Neural cell (in vitro differentiated cells): ENCODE results near the gene NRBP1. TPM values are rescaled to one million over a fixed set of nuclear protein-coding genes. Genes with fewer than 3 reads are reported as not detected.

Source experiments
- H2AFZ ChIP-seq: fragments of 200-600, 300-800 bp; sonication (generic), shearing (Covaris generic); 2 replicates; pipeline ENCODE4 v1.6.0; 2014; ENCODE audit warnings: low read depth, mild to moderate bottlenecking, antibody characterized with exemption, low read length, moderate library complexity
- H3F3A ChIP-seq: fragments of 200-600 bp; shearing (Covaris generic); 2 replicates; pipeline ENCODE4 v1.6.1; 2016; ENCODE audit warnings: mild to moderate bottlenecking, moderate library complexity, mixed read lengths, antibody characterized with exemption, low read length; ENCODE audit not compliant: insufficient read depth, poor library complexity, severe bottlenecking
- H3K27ac ChIP-seq: fragments of 200-600, 300-800 bp; sonication (generic), shearing (Covaris generic); 2 replicates; pipeline ENCODE4 v1.5.1; 2014; ENCODE audit warnings: mild to moderate bottlenecking, low read length, moderate library complexity
- H3K27me3 ChIP-seq: fragments of 300-800, 200-600 bp; sonication (generic), shearing (Covaris generic); 2 replicates; pipeline ENCODE4 v1.6.0; 2014; ENCODE audit warnings: mild to moderate bottlenecking, low read depth, low read length, moderate library complexity; ENCODE audit not compliant: insufficient read depth
- H3K36me3 ChIP-seq: fragments of 300-800, 200-600 bp; sonication (generic), shearing (Covaris generic); 2 replicates; pipeline ENCODE4 v1.5.1; 2014; ENCODE audit warnings: mild to moderate bottlenecking, antibody characterized with exemption, low read length, moderate library complexity; ENCODE audit not compliant: insufficient read depth
- H3K4me2 ChIP-seq: fragments of 300-800, 200-600 bp; sonication (generic), shearing (Covaris generic); 2 replicates; pipeline ENCODE4 v1.6.0; 2014; ENCODE audit warnings: mild to moderate bottlenecking, low read length
- H3K4me3 ChIP-seq: fragments of 300-800, 200-600 bp; sonication (generic), shearing (Covaris generic); 2 replicates; pipeline ENCODE4 v1.5.1; 2014; ENCODE audit warnings: mild to moderate bottlenecking, low read length, moderate library complexity
- H3K79me2 ChIP-seq: fragments of 200-600 bp; shearing (Covaris generic); replicated peaks from 2 replicates; pipeline ENCODE4 v1.6.0; 2014; ENCODE audit warnings: mild to moderate bottlenecking, low read length, moderate library complexity; ENCODE audit not compliant: insufficient read depth
- H3K9ac ChIP-seq: fragments of 300-800, 200-600 bp; sonication (generic), shearing (Covaris generic); 2 replicates; pipeline ENCODE4 v1.6.1; 2016; ENCODE audit warnings: mild to moderate bottlenecking, low read length, mixed read lengths
- H3K9me2 ChIP-seq: fragments of 200-600 bp; shearing (Covaris generic); 2 replicates; pipeline ENCODE4 v1.6.1; 2016; ENCODE audit warnings: mild to moderate bottlenecking, low read length, mixed read lengths; ENCODE audit not compliant: insufficient read depth
- H3K9me3 ChIP-seq: fragments of 200-600, 300-800 bp; sonication (generic), shearing (Covaris generic); 2 replicates; pipeline ENCODE4 v1.6.1; 2016; ENCODE audit warnings: mild to moderate bottlenecking, mixed run types, low read length, moderate library complexity, mixed read lengths
- H4K20me1 ChIP-seq: fragments of 200-600 bp; shearing (Covaris generic); 2 replicates; pipeline ENCODE4 v1.6.1; 2016; ENCODE audit warnings: mild to moderate bottlenecking, mixed run types; ENCODE audit not compliant: insufficient read depth
- EP300 ChIP-seq: fragments of 450-650 bp; conservative IDR thresholded peaks from 2 replicates; pipeline ENCODE4 v1.6.1; 2014; ENCODE audit warnings: antibody characterized with exemption, mild to moderate bottlenecking, moderate library complexity; ENCODE audit not compliant: poor library complexity, severe bottlenecking
- EZH2 ChIP-seq: fragments of 200-600, 300-800 bp; shearing (Covaris generic), sonication (generic); IDR thresholded peaks from 2 replicates; pipeline ENCODE4 v1.6.1; 2014; ENCODE audit warnings: antibody characterized with exemption, low read length, borderline replicate concordance, mild to moderate bottlenecking; ENCODE audit not compliant: insufficient read depth, poor library complexity, severe bottlenecking
- MXI1 ChIP-seq: fragments of 450-650 bp; conservative IDR thresholded peaks from 2 replicates; pipeline ENCODE4 v1.6.1; 2014; ENCODE audit warnings: antibody characterized with exemption, mild to moderate bottlenecking; ENCODE audit not compliant: poor library complexity, severe bottlenecking
- POLR2AphosphoS5 ChIP-seq: IDR thresholded peaks from 2 replicates; pipeline ENCODE4 v1.6.1; 2012
- RAD21 ChIP-seq: fragments of 450-650 bp; conservative IDR thresholded peaks from 2 replicates; pipeline ENCODE4 v1.6.1; 2014; ENCODE audit warnings: antibody characterized with exemption, mild to moderate bottlenecking, moderate library complexity
- SMC3 ChIP-seq: fragments of 450-650 bp; conservative IDR thresholded peaks from 2 replicates; pipeline ENCODE4 v1.6.1; 2014; ENCODE audit warnings: antibody characterized with exemption, mild to moderate bottlenecking, moderate library complexity; ENCODE audit not compliant: poor library complexity
- TAF1 ChIP-seq: IDR thresholded peaks from 2 replicates; pipeline ENCODE4 v1.6.1; 2012; ENCODE audit warnings: low read depth
- polyA plus RNA-seq: library from polyadenylated mRNA; depleted of rRNA; stranded (reverse); fragments of >200 nt; gene quantifications from 2 replicates; pipeline ENCODE4 v1.2.3, GENCODE V29; 2014
- TF ChIP-seq, protein P1 (sequence below): IDR thresholded peaks from 2 replicates; pipeline ENCODE4 v1.6.1; 2012; ENCODE audit warnings: borderline replicate concordance
- TF ChIP-seq, protein P2 (sequence below): fragments of 450-650 bp; IDR thresholded peaks from 2 replicates; pipeline ENCODE4 v1.5.1; 2014; ENCODE audit warnings: antibody characterized with exemption, mild to moderate bottlenecking, moderate library complexity; ENCODE audit not compliant: poor library complexity, severe bottlenecking

The NRBP1 gene
- polyA plus RNA-seq, 1 donor from 2014 or later = 115 TPM

GRCh38 chr2:27380626-27381545 lies 47.5 kb upstream of the NRBP1 start, which contains the start of gene ZNF513:
Gene ZNF513 (minus strand): TSS chr2:27380734. CDS start chr2:27380526, 208 bp downstream.
- H3F3A ChIP-seq = no peaks in the 10 kb centered on the region
- no peaks in the 10 kb centered on the region for H4K20me1 ChIP-seq
- peak within 1 kb of the TSS; percentile 82 for H3K27ac ChIP-seq
- peak within 1 kb of the TSS; percentile 91 for H3K4me2 ChIP-seq
- no peaks in the 10 kb centered on the region for H3K9me2 ChIP-seq
- peak within 1 kb of the TSS; percentile 72 for H3K4me3 ChIP-seq
- H3K79me2 ChIP-seq = peaks cover 12% of the 10 kb centered on the region
- H3K9ac ChIP-seq = peak within 1 kb of the TSS; percentile 84
- no peaks in the 10 kb centered on the region for H3K9me3 ChIP-seq
- H3K27me3 ChIP-seq = no peaks in the 10 kb centered on the region
- H2AFZ ChIP-seq = peak within 1 kb of the TSS; percentile 59
- peak; percentile 58 for TF ChIP-seq TAF1
- TF ChIP-seq, protein P1, sequence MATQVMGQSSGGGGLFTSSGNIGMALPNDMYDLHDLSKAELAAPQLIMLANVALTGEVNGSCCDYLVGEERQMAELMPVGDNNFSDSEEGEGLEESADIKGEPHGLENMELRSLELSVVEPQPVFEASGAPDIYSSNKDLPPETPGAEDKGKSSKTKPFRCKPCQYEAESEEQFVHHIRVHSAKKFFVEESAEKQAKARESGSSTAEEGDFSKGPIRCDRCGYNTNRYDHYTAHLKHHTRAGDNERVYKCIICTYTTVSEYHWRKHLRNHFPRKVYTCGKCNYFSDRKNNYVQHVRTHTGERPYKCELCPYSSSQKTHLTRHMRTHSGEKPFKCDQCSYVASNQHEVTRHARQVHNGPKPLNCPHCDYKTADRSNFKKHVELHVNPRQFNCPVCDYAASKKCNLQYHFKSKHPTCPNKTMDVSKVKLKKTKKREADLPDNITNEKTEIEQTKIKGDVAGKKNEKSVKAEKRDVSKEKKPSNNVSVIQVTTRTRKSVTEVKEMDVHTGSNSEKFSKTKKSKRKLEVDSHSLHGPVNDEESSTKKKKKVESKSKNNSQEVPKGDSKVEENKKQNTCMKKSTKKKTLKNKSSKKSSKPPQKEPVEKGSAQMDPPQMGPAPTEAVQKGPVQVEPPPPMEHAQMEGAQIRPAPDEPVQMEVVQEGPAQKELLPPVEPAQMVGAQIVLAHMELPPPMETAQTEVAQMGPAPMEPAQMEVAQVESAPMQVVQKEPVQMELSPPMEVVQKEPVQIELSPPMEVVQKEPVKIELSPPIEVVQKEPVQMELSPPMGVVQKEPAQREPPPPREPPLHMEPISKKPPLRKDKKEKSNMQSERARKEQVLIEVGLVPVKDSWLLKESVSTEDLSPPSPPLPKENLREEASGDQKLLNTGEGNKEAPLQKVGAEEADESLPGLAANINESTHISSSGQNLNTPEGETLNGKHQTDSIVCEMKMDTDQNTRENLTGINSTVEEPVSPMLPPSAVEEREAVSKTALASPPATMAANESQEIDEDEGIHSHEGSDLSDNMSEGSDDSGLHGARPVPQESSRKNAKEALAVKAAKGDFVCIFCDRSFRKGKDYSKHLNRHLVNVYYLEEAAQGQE = no peak
- peak; percentile 82 for TF ChIP-seq POLR2AphosphoS5
- TF ChIP-seq EZH2 = no peak
- TF ChIP-seq MXI1 = peak; percentile 71
- no peak for TF ChIP-seq RAD21
- TF ChIP-seq, protein P2, sequence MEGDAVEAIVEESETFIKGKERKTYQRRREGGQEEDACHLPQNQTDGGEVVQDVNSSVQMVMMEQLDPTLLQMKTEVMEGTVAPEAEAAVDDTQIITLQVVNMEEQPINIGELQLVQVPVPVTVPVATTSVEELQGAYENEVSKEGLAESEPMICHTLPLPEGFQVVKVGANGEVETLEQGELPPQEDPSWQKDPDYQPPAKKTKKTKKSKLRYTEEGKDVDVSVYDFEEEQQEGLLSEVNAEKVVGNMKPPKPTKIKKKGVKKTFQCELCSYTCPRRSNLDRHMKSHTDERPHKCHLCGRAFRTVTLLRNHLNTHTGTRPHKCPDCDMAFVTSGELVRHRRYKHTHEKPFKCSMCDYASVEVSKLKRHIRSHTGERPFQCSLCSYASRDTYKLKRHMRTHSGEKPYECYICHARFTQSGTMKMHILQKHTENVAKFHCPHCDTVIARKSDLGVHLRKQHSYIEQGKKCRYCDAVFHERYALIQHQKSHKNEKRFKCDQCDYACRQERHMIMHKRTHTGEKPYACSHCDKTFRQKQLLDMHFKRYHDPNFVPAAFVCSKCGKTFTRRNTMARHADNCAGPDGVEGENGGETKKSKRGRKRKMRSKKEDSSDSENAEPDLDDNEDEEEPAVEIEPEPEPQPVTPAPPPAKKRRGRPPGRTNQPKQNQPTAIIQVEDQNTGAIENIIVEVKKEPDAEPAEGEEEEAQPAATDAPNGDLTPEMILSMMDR = peak; percentile 19
- peak; percentile 72 for TF ChIP-seq EP300
- no peak for TF ChIP-seq SMC3
- H3K36me3 ChIP-seq = no peaks in the 10 kb centered on the region

GRCh38 chr2:27381577-27382181 lies 46.8 kb upstream of the NRBP1 start:
- Histone ChIP-seq H3K79me2 (peaks cover 12% of the 10 kb centered on the region), H3K9ac (peak overlapping the region; percentile 84), H3K27ac (peak overlapping the region; percentile 82), H3K27me3 (no peaks in the 10 kb centered on the region), H3F3A (no peaks in the 10 kb centered on the region), H3K4me2 (no peak overlapping the region), H3K9me3 (no peaks in the 10 kb centered on the region), H3K4me3 (no peak overlapping the region), H2AFZ (no peak overlapping the region), H4K20me1 (no peaks in the 10 kb centered on the region), H3K36me3 (no peaks in the 10 kb centered on the region), H3K9me2 (no peaks in the 10 kb centered on the region)
- TF ChIP-seq POLR2AphosphoS5 (no peak), RAD21 (no peak), TAF1 (no peak), SMC3 (no peak), EZH2 (no peak), EP300 (no peak), MXI1 (no peak)
- TF ChIP-seq, protein P1 = no peak
- TF ChIP-seq, protein P2 = no peak
